Panc1 (cell line): ENCODE measurements around the gene IGSF21. TPM values are rescaled to one million over a fixed set of nuclear protein-coding genes. Genes with fewer than 3 reads are reported as not detected.

Experiments used
- ATAC-seq: fragments of 200-7000 bp; cut with Tn5 transposase; 2 replicates; pipeline ENCODE4 v1.9.1; 2020; ENCODE audit warnings: mild to moderate bottlenecking, moderate library complexity
- BruUV-seq: library from RNA; stranded (reverse); fragments of 400-500 nt; replicated peaks from 2 replicates; lab custom pipeline; 2021; lab: Mats Ljungman, UMichigan
- CTCF ChIA-PET: fragments of 300-600 bp; sonication (Branson Sonifier 250); formaldehyde crosslinking; loops from one replicate; lab custom pipeline; 2022; ENCODE audit warnings: antibody characterized with exemption; lab: Charles Lee
- POLR2A ChIA-PET: fragments of 300-600 bp; sonication (Branson Sonifier 250); formaldehyde crosslinking; loops from one replicate; lab custom pipeline; 2022; ENCODE audit warnings: antibody characterized with exemption; lab: Charles Lee
- DNase-seq: peaks from one replicate; pipeline ENCODE4 v3.0.0-alpha.2; 2010; ENCODE audit warnings: low read depth, low spot score
- H3K27ac ChIP-seq: 2 replicates; pipeline ENCODE4 v1.5.1; 2011; ENCODE audit warnings: mild to moderate bottlenecking, low read length, inconsistent platforms
- H3K27me3 ChIP-seq: fragments of 200-500 bp; sonication (Bioruptor generic); 2 replicates; pipeline ENCODE4 v1.6.0; 2014; ENCODE audit warnings: low read length, inconsistent platforms; ENCODE audit not compliant: control insufficient read depth, insufficient read depth
- H3K36me3 ChIP-seq: fragments of 200-500 bp; sonication (Bioruptor generic); 2 replicates; pipeline ENCODE4 v1.5.1; 2014; ENCODE audit warnings: inconsistent platforms, mild to moderate bottlenecking, low read length, moderate library complexity; ENCODE audit not compliant: control insufficient read depth, insufficient read depth
- H3K4me1 ChIP-seq: 2 replicates; pipeline ENCODE4 v1.5.1; 2011; ENCODE audit warnings: inconsistent platforms, mild to moderate bottlenecking, low read length, moderate library complexity; ENCODE audit not compliant: control insufficient read depth, insufficient read depth
- H3K4me3 ChIP-seq, 2 experiments: 2 replicates each; pipeline ENCODE4 v1.5.1; 2011 to 2012; ENCODE audit warnings: low read depth in 2 of 2, low read length in 2 of 2, mild to moderate bottlenecking in 2 of 2, inconsistent platforms in 1 of 2, moderate library complexity in 1 of 2
- H3K9me3 ChIP-seq: fragments of 200-500 bp; sonication (Bioruptor generic); 2 replicates; pipeline ENCODE4 v1.5.1; 2014; ENCODE audit warnings: low read depth, mild to moderate bottlenecking, inconsistent platforms, low read length, moderate library complexity; ENCODE audit not compliant: control insufficient read depth, insufficient read depth
- CTCF ChIP-seq: fragments of 450-650 bp; IDR thresholded peaks from 2 replicates; pipeline ENCODE4 v1.5.1; 2017; ENCODE audit warnings: mild to moderate bottlenecking
- POLR2AphosphoS5 ChIP-seq: IDR thresholded peaks from 2 replicates; pipeline ENCODE4 v1.6.1; 2012; ENCODE audit warnings: mild to moderate bottlenecking, low read depth, low read length, moderate library complexity
- SIN3A ChIP-seq: IDR thresholded peaks from 2 replicates; pipeline ENCODE4 v1.6.1; 2012; ENCODE audit warnings: low read depth, mild to moderate bottlenecking, low read length, moderate library complexity, borderline replicate concordance; ENCODE audit not compliant: insufficient read depth
- TCF7L2 ChIP-seq: IDR thresholded peaks from 2 replicates; pipeline ENCODE4 v1.6.1; 2011; ENCODE audit warnings: mild to moderate bottlenecking, low read depth, low read length, inconsistent platforms
- in situ Hi-C: cut with HindIII; loops from 2 replicates; pipeline ENCODE4 v1.10.0; 2016; ENCODE audit warnings: low sequenced_read_pairs, low pct_unique_long_range_greater_than_20kb
- intact Hi-C: fragments of 100-400 bp; cut with micrococcal nuclease; formaldehyde crosslinking; loops from one replicate; pipeline ENCODE4 v1.10.0; 2022; ENCODE audit not compliant: unreplicated experiment
- total RNA-seq: library from RNA; stranded (reverse); gene quantifications from one replicate; pipeline ENCODE4 v1.2.1, GENCODE V29; 2021; ENCODE audit not compliant: unreplicated experiment
- TF ChIP-seq, protein P1 (sequence below), 2 experiments: IDR thresholded peaks; 2 replicates each; pipeline ENCODE4 v1.6.1; 2011 to 2012; ENCODE audit warnings: low read depth in 2 of 2, control low read depth in 1 of 2, low read length in 1 of 2, mild to moderate bottlenecking in 1 of 2, moderate library complexity in 1 of 2; ENCODE audit not compliant: insufficient read depth in 1 of 2

Gene IGSF21
- total RNA-seq, 1 experiment from 2014 or later: not detected

GRCh38 chr1:18126616-18127015 lies 19.0 kb downstream of the IGSF21 start:
- intact Hi-C loops: no loop called here
- Histone ChIP-seq H3K9me3 (no peaks in the 10 kb centered on the region), H3K27ac (no peak overlapping the region), H3K4me1 (no peaks in the 10 kb centered on the region), H3K27me3 (peaks cover 3% of the 10 kb centered on the region; the same call in 1 of the 2 replicates), H3K36me3 (no peaks in the 10 kb centered on the region), H3K4me3 (no peak overlapping the region)
- in situ Hi-C loops: no loop called here
- ATAC-seq (no peak), DNase-seq (no peak)
- TF ChIP-seq CTCF (no peak), SIN3A (no peak), POLR2AphosphoS5 (no peak), TCF7L2 (no peak)
- TF ChIP-seq, protein P1, sequence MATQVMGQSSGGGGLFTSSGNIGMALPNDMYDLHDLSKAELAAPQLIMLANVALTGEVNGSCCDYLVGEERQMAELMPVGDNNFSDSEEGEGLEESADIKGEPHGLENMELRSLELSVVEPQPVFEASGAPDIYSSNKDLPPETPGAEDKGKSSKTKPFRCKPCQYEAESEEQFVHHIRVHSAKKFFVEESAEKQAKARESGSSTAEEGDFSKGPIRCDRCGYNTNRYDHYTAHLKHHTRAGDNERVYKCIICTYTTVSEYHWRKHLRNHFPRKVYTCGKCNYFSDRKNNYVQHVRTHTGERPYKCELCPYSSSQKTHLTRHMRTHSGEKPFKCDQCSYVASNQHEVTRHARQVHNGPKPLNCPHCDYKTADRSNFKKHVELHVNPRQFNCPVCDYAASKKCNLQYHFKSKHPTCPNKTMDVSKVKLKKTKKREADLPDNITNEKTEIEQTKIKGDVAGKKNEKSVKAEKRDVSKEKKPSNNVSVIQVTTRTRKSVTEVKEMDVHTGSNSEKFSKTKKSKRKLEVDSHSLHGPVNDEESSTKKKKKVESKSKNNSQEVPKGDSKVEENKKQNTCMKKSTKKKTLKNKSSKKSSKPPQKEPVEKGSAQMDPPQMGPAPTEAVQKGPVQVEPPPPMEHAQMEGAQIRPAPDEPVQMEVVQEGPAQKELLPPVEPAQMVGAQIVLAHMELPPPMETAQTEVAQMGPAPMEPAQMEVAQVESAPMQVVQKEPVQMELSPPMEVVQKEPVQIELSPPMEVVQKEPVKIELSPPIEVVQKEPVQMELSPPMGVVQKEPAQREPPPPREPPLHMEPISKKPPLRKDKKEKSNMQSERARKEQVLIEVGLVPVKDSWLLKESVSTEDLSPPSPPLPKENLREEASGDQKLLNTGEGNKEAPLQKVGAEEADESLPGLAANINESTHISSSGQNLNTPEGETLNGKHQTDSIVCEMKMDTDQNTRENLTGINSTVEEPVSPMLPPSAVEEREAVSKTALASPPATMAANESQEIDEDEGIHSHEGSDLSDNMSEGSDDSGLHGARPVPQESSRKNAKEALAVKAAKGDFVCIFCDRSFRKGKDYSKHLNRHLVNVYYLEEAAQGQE (IDR thresholded peaks at IDR 0.05; ENCODE audit: insufficient read depth in 1 of 2, low read depth in 2 of 2, low read length in 1 of 2): no peak
- CTCF ChIA-PET: no interaction called here
- POLR2A ChIA-PET: no interaction called here
- BruUV-seq: no TSS peak

GRCh38 chr1:18128298-18128697 lies 20.7 kb downstream of the IGSF21 start:
- Histone ChIP-seq H3K4me1 (no peaks in the 10 kb centered on the region), H3K27ac (no peak overlapping the region), H3K27me3 (no peaks in the 10 kb centered on the region; the same call in 1 of the 2 replicates), H3K36me3 (no peaks in the 10 kb centered on the region), H3K9me3 (no peaks in the 10 kb centered on the region), H3K4me3 (no peak overlapping the region)
- DNase-seq: no peak
- no peak for ATAC-seq
- BruUV-seq: no TSS peak
- CTCF ChIA-PET: no interaction called here
- POLR2A ChIA-PET: no interaction called here
- in situ Hi-C loops (no loop called here), intact Hi-C loops (no loop called here)
- TF ChIP-seq POLR2AphosphoS5: no peak
- no peak for TF ChIP-seq TCF7L2
- no peak for TF ChIP-seq CTCF
- no peak for TF ChIP-seq SIN3A
- TF ChIP-seq, protein P1 (IDR thresholded peaks at IDR 0.05; ENCODE audit: insufficient read depth in 1 of 2, low read depth in 2 of 2, low read length in 1 of 2): no peak
